Stimulated activated CD8-positive, alpha-beta memory T cell treated with anti-CD3 and anti-CD28 coated beads, Interleukin-7, amount 100 ng/mL, for 4 hours (primary cell): Measurements from ENCODE around the gene PTPRD.

Experiments
- DNase-seq, 2 donors: peaks; one replicate each; pipeline ENCODE4 v3.0.0-alpha.2; 2020; ENCODE audit warnings: low read depth in 2 of 2

Gene PTPRD

DNA sequence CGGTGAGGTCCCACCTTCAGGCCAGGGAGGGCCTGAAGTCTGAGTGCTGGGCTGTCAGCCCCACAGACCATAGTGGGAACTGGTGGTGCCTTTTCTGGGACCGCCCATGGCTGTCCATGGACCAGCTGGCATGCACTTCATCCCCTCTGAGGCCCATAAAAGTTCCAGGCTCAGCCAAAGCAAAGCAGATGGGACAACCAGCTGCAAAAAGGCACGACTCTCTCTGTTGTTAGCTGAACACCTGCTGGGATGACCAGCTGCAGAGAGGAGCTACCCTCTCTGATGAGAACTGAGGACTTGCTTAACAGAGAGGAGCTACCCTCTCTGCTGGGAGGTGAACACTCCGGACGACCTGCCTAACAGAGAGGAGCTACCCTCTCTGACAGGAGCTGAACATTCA is 1968.9 kb downstream of the PTPRD start:
- no peak for DNase-seq

DNA sequence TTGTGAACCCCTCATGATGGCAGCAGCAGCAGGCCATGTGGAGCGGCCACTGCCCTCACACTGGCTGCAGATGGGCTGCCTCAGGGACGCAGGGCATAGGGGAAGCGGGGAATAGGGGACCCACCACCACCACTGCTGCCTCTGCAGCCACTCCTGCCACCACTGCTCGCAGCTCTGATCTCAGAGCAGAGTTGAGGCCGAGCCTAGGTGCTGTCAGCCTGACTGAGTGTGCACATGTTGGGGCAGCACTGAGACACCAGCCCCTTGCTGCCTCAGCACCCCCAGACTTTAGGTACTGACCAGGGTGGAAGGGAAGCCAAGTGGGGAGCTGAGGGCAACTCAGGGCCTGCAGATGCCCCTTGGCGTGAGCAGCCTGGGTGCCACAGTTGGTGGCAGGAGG is 1969.3 kb downstream of the PTPRD start:
- no peak for DNase-seq

- DNase-seq, result no peak
These were observed 1972.0 kb downstream of the PTPRD start for GRCh38 chr9:8640761-8641160.

DNA sequence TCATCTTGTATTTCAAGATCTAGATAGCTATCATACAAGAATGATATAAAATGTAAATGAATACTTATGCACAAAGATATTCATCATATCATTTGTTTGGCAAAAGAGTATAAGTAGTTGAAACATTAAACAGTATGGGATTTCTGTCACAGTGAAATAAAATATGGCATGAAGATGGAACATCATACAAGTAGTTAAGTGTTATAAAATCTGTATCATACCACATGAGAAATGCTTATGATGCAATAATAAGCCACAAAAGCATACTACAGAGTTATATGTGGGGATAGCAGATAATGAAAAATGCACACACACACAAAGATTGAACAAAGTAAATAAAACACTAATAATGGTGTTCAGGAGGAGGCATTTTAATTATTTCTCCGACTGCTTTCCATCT is 1975.2 kb downstream of the PTPRD start:
- DNase-seq, result no peak

GRCh38 chr9:8633784-8634183 is 1979.0 kb downstream of the PTPRD start:
- DNase-seq, result no peak

GRCh38 chr9:8632493-8632892 is 1980.3 kb downstream of the PTPRD start:
- DNase-seq, result no peak

GRCh38 chr9:8628791-8629190 is 1984.0 kb downstream of the PTPRD start:
- DNase-seq, result no peak

GRCh38 chr9:8627976-8628679 is 1984.7 kb downstream of the PTPRD start:
- no peak for DNase-seq

- no peak for DNase-seq
These were observed 1989.9 kb downstream of the PTPRD start for GRCh38 chr9:8622871-8623270.

DNA sequence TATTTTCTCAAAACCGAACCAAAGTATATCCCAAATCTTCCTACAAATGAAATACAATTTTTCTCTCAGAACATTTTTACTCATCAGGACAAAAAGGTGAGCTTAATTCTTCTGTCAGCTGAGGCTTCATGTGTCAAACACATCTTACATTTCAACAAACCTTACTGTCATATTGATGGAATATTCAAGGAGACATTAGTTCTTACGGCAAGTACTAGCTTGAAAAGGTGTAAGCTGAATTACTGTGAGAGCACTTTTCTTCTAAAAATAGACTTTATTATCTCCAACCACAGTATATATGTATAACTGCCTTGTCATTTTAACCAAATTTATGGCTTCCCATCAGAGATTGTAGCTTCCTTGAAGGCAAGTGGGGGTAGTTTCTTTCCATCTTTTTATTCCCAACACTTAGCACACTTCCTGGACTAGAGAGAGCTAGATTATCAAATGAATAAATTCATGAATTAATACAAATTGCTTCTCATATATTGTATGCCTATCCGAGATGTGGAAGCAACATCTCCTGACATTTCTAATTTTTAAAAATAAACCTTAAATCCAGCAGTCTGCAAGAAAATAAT is 1990.5 kb downstream of the PTPRD start:
- DNase-seq, result no peak

- DNase-seq, result no peak
These were observed 1991.4 kb downstream of the PTPRD start for GRCh38 chr9:8621416-8621815.

DNA sequence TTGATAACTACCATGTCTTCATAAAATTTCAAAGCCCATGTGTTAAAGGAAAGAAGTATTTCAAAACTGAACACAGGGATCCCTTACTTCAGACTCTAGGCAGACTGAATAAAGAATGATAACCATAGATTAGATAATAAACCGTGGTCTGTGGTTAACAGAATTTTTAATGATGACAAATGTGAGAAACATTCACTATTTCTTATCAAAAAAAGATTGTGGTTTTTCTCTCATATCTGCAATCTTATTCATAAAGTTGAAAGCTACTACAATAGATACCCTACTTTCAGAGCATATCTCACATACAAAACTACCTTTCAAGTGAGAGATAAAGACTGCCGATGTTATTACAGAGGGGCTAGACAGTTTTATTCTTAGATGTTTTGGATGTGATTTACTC is 1996.4 kb downstream of the PTPRD start:
- DNase-seq, result no peak

DNA sequence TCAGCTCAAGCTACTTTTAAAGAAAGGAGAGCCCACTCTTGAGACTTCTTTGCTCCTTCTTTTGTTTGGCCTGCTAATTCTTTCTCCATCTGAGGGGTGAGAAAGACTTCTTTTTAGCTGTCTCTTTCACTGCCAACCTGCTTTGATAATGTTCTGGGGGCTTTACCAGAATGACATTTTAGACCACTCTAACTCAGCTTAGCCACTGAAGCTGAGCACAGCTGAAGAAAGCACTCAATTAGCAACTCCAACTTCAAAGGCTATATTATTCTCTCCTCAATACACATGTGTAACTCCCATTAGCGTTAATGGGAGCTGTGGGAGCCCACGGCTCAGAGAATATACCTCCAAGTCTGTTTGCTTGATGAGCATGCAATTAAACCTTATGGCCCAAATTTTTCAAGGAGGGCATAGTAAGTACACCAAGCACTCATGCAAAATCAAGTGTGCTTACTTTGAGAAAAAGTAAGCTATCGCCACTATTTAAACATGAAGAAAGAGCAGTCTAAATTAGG is 1997.8 kb downstream of the PTPRD start:
- DNase-seq, result no peak

- DNase-seq, result no peak
These were observed 1999.4 kb downstream of the PTPRD start for GRCh38 chr9:8613346-8613825.

DNA sequence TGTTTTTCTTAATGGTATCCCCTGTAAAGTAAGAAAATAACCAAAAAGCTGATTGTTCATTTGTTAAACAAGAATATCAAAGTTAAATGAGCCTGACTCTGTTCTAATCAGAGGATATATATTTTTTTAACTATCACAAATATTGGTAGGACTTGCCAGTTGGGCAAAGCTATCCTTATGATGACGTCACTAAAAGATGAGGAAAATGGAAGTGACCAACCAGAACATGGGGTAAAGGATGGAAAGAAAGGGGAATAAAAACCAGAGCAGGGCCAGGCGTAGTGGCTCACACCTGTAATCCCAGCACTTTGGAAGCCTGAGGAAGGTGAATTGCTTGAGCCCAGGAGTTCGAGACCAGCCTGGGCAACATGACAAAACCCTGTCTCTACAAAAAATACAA is 2001.6 kb downstream of the PTPRD start:
- no peak for DNase-seq

DNA sequence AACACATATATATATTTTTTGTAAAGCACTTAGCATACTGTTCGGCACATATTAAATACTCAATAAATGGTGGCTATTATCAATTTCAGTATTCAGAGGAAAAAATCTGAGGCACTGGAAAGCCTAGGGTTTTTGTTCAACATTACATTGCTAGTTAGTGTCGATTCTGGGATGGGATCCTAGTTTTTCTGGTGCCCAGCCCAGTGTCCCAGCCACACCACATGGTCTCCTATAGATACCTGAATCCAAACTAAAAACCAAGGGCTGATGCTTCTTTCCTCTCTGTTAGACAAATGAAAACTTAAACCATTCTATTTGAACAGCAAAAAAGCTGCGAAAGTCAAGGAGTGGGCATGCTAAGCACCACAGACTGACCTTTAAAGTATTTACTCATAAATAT is 2002.5 kb downstream of the PTPRD start:
- no peak for DNase-seq

DNA sequence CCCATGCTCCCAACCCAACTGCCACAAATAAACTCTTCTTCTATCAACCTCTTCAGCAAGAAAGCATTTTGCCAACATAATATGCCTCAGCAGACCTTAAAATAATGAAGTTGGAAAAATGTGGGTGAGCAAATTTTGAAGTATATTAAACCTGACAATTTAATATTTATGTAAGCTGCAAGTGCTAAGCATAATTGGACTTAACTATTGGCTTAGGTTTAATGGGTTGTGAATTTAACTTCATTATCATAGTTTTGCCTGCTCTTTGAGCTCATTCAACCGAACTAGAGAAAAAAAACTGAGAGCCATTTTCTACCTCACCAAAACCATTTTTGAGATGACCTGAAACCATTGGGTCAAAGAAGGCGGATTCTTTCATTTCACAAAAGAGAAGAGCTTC is 2007.7 kb downstream of the PTPRD start:
- DNase-seq, result no peak

- DNase-seq, result no peak
These were observed 2008.6 kb downstream of the PTPRD start for GRCh38 chr9:8604201-8604600.

GRCh38 chr9:8600914-8601680 is 2011.7 kb downstream of the PTPRD start:
- DNase-seq, result no peak

GRCh38 chr9:8599937-8600336 is 2012.9 kb downstream of the PTPRD start:
- no peak for DNase-seq

DNA sequence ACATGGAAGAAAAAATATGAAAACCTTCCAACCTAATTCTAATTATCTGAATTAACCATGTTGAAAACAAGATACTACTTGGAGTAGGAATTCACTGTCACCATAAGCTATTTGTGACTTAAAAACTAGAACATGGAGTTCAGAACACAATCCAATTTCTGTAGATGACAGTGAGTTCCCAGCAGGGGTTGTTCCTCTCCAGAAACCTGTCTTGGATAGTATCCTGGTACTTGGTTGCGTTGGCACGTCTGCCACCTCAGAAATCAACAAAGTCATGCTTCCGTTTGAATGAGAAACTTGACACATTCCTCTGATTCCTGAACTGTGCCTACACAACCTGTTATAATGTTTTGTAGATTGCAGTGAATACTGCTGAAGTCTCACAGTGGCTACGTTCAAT is 2023.3 kb downstream of the PTPRD start:
- DNase-seq, result no peak

- no peak for DNase-seq
These were observed 2027.8 kb downstream of the PTPRD start for GRCh38 chr9:8585036-8585435.

GRCh38 chr9:8579661-8580060 is 2033.1 kb downstream of the PTPRD start:
- no peak for DNase-seq
